Keratinocyte (primary cell): ENCODE measurements around the gene DLG4.

Experiments
- CTCF ChIP-seq, 3 experiments: IDR thresholded peaks in 1 of 3; conservative IDR thresholded peaks in 1 of 3; optimal IDR thresholded peaks in 1 of 3; 2 replicates in 2 of 3; 3 replicates in 1 of 3; pipeline versions ENCODE3 to v1.5.1; 2011; ENCODE audit warnings: low read length in 3 of 3, mild to moderate bottlenecking in 3 of 3, moderate library complexity in 2 of 3, control low read depth in 1 of 3, inconsistent platforms in 1 of 3; ENCODE audit not compliant: insufficient read depth in 2 of 3; ENCODE audit errors: extremely low read depth in 1 of 3
- EZH2 ChIP-seq: IDR thresholded peaks from one replicate; pipeline ENCODE4 v1.6.1; 2012; ENCODE audit warnings: inconsistent platforms, mild to moderate bottlenecking, low read length, moderate library complexity

DNA sequence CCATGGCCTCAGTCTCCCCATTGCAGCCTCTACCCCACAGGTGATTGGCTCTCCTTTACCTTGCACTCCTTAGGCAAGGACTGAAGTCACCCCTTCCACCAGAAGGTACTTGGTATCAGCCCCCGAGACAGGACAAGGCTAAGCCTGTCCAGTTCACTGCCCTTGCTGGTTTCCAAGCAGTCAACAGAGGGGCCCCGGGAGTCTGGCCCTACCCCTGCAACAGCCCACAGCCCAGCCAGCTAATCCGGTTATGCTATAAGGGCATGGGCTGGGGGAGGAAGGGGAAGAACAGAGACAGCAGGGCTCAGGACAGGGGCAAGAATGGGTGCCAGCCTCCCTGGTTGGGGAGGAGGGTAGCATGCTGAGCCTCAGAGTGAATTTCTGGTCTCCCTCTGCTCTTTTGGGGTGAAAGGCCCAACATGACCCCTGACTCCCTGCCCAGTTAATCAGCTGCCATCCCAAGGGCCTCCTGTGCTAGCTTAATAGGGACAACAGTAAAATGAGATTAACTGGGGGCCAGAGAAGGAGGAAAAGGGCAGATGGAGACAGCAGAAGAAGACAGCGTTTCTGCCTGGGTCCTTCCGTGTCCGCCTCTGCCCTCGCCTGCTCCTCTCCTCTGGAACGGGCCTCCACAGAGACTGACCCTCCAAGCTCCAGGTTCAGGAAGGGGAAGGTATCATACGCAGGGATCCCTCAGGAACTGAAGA, 10.7 kb downstream of the DLG4 start:
- TF ChIP-seq EZH2 = no peak
- no peak for TF ChIP-seq CTCF (optimal IDR thresholded peaks at IDR 0.05 in 1 of 3, IDR thresholded peaks at IDR 0.05 in 1 of 3, conservative IDR thresholded peaks at IDR 0.05 in 1 of 3; ENCODE audit: extremely low read depth in 1 of 3, insufficient read depth in 2 of 3, low read length in 3 of 3)
